ENCODE measurements around the gene ACSM2B.

DNA sequence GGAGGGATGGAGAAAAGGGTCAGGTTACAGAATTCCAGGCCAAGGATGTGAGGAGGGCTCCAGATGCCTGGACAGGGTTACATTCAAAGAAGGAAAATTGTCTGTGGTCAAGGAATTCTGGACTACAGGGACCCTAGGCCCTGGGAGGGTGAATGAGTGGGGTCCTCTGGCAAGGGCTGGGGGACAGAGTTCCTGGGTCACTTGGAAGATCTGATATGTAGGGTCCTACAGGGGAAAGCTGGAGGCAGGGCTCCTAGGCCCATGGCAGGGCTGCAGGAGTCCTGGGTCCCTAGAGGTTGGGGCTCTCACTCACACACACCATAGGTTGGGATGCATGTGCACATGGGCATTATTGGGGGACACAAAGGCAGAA, 46.3 kb upstream of the ACSM2B start:
- TF ChIP-seq, protein P1, sequence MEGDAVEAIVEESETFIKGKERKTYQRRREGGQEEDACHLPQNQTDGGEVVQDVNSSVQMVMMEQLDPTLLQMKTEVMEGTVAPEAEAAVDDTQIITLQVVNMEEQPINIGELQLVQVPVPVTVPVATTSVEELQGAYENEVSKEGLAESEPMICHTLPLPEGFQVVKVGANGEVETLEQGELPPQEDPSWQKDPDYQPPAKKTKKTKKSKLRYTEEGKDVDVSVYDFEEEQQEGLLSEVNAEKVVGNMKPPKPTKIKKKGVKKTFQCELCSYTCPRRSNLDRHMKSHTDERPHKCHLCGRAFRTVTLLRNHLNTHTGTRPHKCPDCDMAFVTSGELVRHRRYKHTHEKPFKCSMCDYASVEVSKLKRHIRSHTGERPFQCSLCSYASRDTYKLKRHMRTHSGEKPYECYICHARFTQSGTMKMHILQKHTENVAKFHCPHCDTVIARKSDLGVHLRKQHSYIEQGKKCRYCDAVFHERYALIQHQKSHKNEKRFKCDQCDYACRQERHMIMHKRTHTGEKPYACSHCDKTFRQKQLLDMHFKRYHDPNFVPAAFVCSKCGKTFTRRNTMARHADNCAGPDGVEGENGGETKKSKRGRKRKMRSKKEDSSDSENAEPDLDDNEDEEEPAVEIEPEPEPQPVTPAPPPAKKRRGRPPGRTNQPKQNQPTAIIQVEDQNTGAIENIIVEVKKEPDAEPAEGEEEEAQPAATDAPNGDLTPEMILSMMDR (conservative IDR thresholded peaks at IDR 0.05 in 1 of 2, IDR thresholded peaks at IDR 0.05 in 1 of 2; ENCODE audit: extremely low read depth in 1 of 2, insufficient read depth in 1 of 2, low read depth in 1 of 2, low read length in 2 of 2) = no peak
- TF ChIP-seq EZH2 (IDR thresholded peaks at IDR 0.05; ENCODE audit: borderline replicate concordance, low read length) = no peak

Data from mammary epithelial cell (primary cell).